Measurements from ENCODE around the gene IZUMO4.

Gene IZUMO4

DNA sequence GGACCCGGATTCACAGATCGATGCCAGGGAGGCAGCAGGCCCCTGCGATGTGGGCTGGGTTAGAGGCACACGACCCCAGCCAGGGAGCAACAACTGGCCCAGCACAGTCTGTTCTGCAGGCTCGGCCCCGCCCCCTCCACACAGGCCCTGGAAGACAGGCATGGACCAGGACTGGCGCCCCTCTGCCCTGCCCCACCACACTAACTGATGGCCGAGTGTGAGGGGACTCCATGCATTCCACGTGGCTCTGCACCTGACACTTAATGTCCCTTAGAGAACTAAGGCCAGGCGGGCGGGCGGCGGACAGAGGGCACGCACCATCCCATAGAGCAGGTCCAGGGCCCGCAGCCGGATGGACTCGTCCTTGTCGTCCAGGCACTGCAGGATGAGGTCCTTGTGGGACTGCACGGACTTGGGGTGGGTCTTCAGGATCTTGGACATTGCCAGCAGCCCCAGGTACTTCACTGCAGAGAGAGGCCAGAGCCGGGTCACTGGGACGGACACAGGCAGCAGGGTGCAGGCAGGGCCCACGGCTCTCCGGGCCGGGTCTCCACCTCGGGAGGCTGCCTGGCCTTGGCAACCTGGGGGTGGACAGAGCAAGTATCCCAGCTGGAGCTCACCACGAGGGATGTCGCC lies 24.8 kb downstream of the IZUMO4 start:
- TF ChIP-seq CEBPB (IDR thresholded peaks at IDR 0.05) (no peak), EP300 (IDR thresholded peaks at IDR 0.05; ENCODE audit: borderline replicate concordance) (no peak), ZBTB7A (IDR thresholded peaks at IDR 0.05; ENCODE audit: low read depth) (no peak)

DNA sequence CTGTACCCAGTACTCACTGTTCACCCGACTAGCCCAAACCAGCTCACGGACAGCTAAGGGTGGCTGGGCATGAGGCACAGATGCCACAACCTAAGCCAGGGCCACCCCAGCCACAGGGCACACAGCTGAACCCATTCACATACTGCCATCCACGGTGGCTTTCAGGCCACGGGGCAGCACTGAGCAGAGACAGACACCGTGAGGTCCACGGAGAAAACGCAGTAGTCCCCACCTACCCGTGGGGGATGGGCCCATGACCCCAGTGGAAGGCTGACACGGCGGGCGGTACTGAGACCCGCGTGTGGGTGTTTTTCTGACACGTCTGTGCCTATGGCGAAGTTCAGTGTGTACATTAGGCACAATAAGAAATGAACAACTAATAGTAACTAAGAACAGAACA lies 25.5 kb downstream of the IZUMO4 start:
- TF ChIP-seq NFIC (IDR thresholded peaks at IDR 0.05) (no peak), CREB1 (IDR thresholded peaks at IDR 0.05; ENCODE audit: low read depth) (no peak), TAF1 (IDR thresholded peaks at IDR 0.05; ENCODE audit: low read depth) (no peak), EP300 (IDR thresholded peaks at IDR 0.05; ENCODE audit: borderline replicate concordance) (no peak), EGR1 (IDR thresholded peaks at IDR 0.05) (no peak), YY1 (IDR thresholded peaks at IDR 0.05; ENCODE audit: low read depth) (no peak), TCF12 (IDR thresholded peaks at IDR 0.05; ENCODE audit: low read depth) (no peak), FOXM1 (IDR thresholded peaks at IDR 0.05; ENCODE audit: borderline replicate concordance, low read depth) (no peak), CEBPB (IDR thresholded peaks at IDR 0.05) (no peak), RAD21 (IDR thresholded peaks at IDR 0.05; ENCODE audit: low read depth) (no peak), ZBTB7A (IDR thresholded peaks at IDR 0.05; ENCODE audit: low read depth) (no peak), TEAD4 (IDR thresholded peaks at IDR 0.05) (no peak)
- TF ChIP-seq, protein P1, sequence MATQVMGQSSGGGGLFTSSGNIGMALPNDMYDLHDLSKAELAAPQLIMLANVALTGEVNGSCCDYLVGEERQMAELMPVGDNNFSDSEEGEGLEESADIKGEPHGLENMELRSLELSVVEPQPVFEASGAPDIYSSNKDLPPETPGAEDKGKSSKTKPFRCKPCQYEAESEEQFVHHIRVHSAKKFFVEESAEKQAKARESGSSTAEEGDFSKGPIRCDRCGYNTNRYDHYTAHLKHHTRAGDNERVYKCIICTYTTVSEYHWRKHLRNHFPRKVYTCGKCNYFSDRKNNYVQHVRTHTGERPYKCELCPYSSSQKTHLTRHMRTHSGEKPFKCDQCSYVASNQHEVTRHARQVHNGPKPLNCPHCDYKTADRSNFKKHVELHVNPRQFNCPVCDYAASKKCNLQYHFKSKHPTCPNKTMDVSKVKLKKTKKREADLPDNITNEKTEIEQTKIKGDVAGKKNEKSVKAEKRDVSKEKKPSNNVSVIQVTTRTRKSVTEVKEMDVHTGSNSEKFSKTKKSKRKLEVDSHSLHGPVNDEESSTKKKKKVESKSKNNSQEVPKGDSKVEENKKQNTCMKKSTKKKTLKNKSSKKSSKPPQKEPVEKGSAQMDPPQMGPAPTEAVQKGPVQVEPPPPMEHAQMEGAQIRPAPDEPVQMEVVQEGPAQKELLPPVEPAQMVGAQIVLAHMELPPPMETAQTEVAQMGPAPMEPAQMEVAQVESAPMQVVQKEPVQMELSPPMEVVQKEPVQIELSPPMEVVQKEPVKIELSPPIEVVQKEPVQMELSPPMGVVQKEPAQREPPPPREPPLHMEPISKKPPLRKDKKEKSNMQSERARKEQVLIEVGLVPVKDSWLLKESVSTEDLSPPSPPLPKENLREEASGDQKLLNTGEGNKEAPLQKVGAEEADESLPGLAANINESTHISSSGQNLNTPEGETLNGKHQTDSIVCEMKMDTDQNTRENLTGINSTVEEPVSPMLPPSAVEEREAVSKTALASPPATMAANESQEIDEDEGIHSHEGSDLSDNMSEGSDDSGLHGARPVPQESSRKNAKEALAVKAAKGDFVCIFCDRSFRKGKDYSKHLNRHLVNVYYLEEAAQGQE (IDR thresholded peaks at IDR 0.05; ENCODE audit: low read depth) = no peak
- TF ChIP-seq, protein P2, sequence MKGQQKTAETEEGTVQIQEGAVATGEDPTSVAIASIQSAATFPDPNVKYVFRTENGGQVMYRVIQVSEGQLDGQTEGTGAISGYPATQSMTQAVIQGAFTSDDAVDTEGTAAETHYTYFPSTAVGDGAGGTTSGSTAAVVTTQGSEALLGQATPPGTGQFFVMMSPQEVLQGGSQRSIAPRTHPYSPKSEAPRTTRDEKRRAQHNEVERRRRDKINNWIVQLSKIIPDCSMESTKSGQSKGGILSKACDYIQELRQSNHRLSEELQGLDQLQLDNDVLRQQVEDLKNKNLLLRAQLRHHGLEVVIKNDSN (IDR thresholded peaks at IDR 0.05) = no peak
- TF ChIP-seq, protein P3, sequence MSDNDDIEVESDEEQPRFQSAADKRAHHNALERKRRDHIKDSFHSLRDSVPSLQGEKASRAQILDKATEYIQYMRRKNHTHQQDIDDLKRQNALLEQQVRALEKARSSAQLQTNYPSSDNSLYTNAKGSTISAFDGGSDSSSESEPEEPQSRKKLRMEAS (IDR thresholded peaks at IDR 0.05) = no peak

DNA sequence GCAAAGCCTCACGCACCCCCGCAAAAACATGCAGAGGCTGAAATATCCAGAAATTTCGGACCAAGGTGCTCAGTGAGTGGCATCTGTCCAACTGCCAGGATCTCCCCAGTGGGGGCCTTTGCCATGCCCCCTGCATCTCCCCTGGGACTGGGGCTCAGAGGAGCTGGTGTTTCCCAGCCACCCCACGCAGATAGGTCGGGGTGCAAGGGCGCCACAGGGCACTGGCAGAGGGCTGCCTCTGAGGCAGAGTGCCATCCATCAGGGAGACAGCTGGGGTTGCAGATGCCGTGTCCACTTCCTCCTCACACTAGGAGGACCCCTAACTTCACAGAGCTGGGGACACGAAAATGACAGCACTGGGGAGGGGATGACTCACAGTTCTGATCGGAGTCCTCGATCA lies 26.3 kb downstream of the IZUMO4 start:
- no peak for TF ChIP-seq CREB1 (IDR thresholded peaks at IDR 0.05; ENCODE audit: low read depth)
- no peak for TF ChIP-seq YY1 (IDR thresholded peaks at IDR 0.05; ENCODE audit: low read depth)
- TF ChIP-seq NFIC (IDR thresholded peaks at IDR 0.05) = no peak
- TF ChIP-seq TCF12 (IDR thresholded peaks at IDR 0.05; ENCODE audit: low read depth) = no peak
- TF ChIP-seq RAD21 (IDR thresholded peaks at IDR 0.05; ENCODE audit: low read depth) = no peak
- TF ChIP-seq ZBTB7A (IDR thresholded peaks at IDR 0.05; ENCODE audit: low read depth) = no peak
- no peak for TF ChIP-seq CEBPB (IDR thresholded peaks at IDR 0.05)
- TF ChIP-seq, protein P2 (IDR thresholded peaks at IDR 0.05) = no peak
- no peak for TF ChIP-seq TEAD4 (IDR thresholded peaks at IDR 0.05)
- TF ChIP-seq, protein P3 (IDR thresholded peaks at IDR 0.05) = no peak

DNA sequence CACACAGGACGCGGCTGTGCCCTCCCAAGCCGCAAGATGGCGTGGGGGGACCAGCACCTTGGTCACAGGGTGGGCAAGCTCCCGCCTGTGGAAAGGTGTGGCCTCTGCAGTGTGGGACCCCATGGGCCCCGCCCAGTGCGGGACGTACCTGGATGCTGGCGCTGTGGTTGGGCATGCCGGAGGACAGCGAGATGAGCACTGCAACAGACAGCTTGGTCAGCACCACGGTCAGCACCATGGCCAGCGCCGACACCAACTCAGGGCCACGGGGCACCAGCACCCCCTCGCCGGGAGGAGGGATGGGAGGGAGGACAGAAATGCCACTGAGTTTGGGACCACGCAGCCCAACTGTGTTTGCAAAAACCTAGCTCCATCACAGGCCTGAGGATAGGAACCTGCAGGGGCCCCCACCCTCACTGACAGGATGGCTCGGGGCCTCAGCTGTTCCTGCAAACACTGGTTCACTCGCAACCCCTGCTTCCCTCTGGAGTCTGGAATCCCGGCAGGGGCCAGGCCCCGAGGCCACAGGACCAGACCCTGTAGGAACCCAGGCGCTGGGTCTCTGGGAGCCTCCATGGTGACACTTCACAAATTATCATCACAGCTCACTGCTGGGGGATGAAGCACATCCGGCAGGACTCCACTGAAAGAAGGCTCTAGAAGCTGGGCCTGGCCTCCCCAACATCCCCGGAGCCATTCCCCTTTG lies 27.1 kb downstream of the IZUMO4 start:
- TF ChIP-seq FOXM1 (IDR thresholded peaks at IDR 0.05; ENCODE audit: borderline replicate concordance, low read depth) = no peak
- TF ChIP-seq, protein P3 (IDR thresholded peaks at IDR 0.05) = no peak
- TF ChIP-seq, protein P2 (IDR thresholded peaks at IDR 0.05) = no peak
- TF ChIP-seq, protein P1 (IDR thresholded peaks at IDR 0.05; ENCODE audit: low read depth) = peak; percentile 99

DNA sequence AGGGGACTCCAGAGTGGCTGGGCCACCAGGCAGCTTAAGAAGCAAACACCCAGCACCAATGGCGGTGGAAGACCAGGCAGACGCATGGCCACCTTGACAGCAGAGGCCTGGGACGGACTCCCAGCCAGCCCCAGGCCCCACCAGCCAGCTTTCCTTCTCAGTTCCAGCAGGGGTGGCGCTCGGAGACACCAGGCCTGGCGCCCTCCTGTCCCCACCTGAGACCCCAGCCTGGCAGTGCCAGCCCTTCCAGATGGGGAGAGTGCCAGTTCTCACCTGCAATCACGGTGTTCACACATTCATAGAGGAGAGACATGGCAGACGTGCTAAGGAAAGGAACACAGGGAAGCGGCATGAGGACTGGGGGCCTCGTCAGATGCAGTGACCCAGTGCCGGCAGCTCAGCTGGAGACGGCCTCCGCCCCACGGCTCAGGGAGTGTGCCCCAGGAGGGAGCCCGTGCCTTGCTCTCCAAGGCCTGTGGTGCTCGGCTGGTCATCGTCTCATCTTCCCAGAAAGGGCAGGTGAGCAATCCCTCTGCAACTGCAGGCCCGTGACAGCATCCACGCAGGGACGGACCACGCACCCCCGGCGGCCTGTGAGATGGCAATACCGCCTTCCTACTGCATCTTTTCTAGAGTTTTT lies 30.3 kb downstream of the IZUMO4 start:
- TF ChIP-seq CREB1 (IDR thresholded peaks at IDR 0.05; ENCODE audit: low read depth) (no peak), NFIC (IDR thresholded peaks at IDR 0.05) (no peak), TEAD4 (IDR thresholded peaks at IDR 0.05) (no peak), CEBPB (IDR thresholded peaks at IDR 0.05) (no peak), FOXM1 (IDR thresholded peaks at IDR 0.05; ENCODE audit: borderline replicate concordance, low read depth) (no peak), ZBTB7A (IDR thresholded peaks at IDR 0.05; ENCODE audit: low read depth) (no peak), TCF12 (IDR thresholded peaks at IDR 0.05; ENCODE audit: low read depth) (no peak), TAF1 (IDR thresholded peaks at IDR 0.05; ENCODE audit: low read depth) (no peak), EGR1 (IDR thresholded peaks at IDR 0.05) (no peak), RAD21 (IDR thresholded peaks at IDR 0.05; ENCODE audit: low read depth) (no peak), YY1 (IDR thresholded peaks at IDR 0.05; ENCODE audit: low read depth) (no peak), EP300 (IDR thresholded peaks at IDR 0.05; ENCODE audit: borderline replicate concordance) (no peak)
- TF ChIP-seq, protein P3 (IDR thresholded peaks at IDR 0.05) = no peak
- TF ChIP-seq, protein P2 (IDR thresholded peaks at IDR 0.05) = no peak
- TF ChIP-seq, protein P1 (IDR thresholded peaks at IDR 0.05; ENCODE audit: low read depth) = no peak

All from Ishikawa (cell line).